Liver (tissue), 3 donors: ENCODE measurements around the gene AMOTL1.

Experiments used
- GABPA ChIP-seq, 2 donors: IDR thresholded peaks in 1 of 2; conservative IDR thresholded peaks in 1 of 2; 2 replicates each; pipeline ENCODE4 v1.6.1; 2016; ENCODE audit warnings: antibody characterized with exemption in 2 of 2, mild to moderate bottlenecking in 1 of 2, moderate library complexity in 1 of 2
- TF ChIP-seq, protein P1 (sequence below): IDR thresholded peaks from 2 replicates; pipeline ENCODE4 v1.6.1; 2016; ENCODE audit warnings: antibody characterized with exemption
- TF ChIP-seq, protein P2 (sequence below): fragments of 150-350 bp; IDR thresholded peaks from 2 replicates; pipeline ENCODE4 v1.5.1; 2017; ENCODE audit warnings: improper control_type of control experiment, low read depth, low read length; ENCODE audit not compliant: missing input control
- donor health status: healthy.
- donor health status: healthy.

DNA sequence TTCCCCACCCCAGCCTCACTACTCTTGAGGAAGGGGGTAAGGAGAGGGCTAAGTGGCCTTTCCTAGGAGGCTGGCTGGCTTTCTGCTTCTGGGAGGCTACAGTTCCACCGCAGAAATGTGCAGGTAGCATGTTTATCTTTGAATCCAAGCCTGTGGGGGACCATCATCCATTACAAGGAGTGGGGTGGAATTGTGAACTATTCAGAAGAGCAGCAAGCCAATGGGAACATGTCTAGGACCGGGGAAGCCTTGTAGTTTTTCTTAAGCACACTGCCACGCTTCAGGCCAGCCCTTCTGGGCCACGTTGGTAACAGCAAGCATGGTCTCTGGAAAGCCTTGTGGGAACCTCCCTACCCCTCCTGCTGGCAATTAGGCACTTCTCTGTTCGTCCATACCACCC is 100.3 kb downstream of the AMOTL1 start:
- TF ChIP-seq, protein P1, sequence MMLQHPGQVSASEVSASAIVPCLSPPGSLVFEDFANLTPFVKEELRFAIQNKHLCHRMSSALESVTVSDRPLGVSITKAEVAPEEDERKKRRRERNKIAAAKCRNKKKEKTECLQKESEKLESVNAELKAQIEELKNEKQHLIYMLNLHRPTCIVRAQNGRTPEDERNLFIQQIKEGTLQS: no peak
- TF ChIP-seq GABPA (IDR thresholded peaks at IDR 0.05 in 1 of 2, conservative IDR thresholded peaks at IDR 0.05 in 1 of 2): no peak
- TF ChIP-seq, protein P2, sequence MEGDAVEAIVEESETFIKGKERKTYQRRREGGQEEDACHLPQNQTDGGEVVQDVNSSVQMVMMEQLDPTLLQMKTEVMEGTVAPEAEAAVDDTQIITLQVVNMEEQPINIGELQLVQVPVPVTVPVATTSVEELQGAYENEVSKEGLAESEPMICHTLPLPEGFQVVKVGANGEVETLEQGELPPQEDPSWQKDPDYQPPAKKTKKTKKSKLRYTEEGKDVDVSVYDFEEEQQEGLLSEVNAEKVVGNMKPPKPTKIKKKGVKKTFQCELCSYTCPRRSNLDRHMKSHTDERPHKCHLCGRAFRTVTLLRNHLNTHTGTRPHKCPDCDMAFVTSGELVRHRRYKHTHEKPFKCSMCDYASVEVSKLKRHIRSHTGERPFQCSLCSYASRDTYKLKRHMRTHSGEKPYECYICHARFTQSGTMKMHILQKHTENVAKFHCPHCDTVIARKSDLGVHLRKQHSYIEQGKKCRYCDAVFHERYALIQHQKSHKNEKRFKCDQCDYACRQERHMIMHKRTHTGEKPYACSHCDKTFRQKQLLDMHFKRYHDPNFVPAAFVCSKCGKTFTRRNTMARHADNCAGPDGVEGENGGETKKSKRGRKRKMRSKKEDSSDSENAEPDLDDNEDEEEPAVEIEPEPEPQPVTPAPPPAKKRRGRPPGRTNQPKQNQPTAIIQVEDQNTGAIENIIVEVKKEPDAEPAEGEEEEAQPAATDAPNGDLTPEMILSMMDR: no peak
